Activated naive CD8-positive, alpha-beta T cell treated with anti-CD3 and anti-CD28 coated beads, Interleukin-2, amount 50 U/mL, for 16 hours (primary cell): ENCODE measurements around the gene ACAP3.

ENCODE experiments used
- DNase-seq: peaks from one replicate; pipeline ENCODE4 v3.0.0-alpha.2; 2020; ENCODE audit warnings: low read depth, low spot score

The ACAP3 gene

GRCh38 chr1:1314678-1315335, 7.1 kb upstream of the ACAP3 start:
- no peak for DNase-seq

- no peak for DNase-seq
Measured at GRCh38 chr1:1314237-1314586, 6.5 kb upstream of the ACAP3 start.

GRCh38 chr1:1313500-1314236, 5.9 kb upstream of the ACAP3 start:
- DNase-seq = no peak

GRCh38 chr1:1312450-1313314, 5.0 kb upstream of the ACAP3 start:
- DNase-seq = no peak

GRCh38 chr1:1311107-1312104, 3.7 kb upstream of the ACAP3 start:
- no peak for DNase-seq

GRCh38 chr1:1310476-1311053, 2.8 kb upstream of the ACAP3 start:
- no peak for DNase-seq

- no peak for DNase-seq
Measured at GRCh38 chr1:1310109-1310385, 2.3 kb upstream of the ACAP3 start.

- no peak for DNase-seq
Measured at GRCh38 chr1:1309251-1310108, 1.8 kb upstream of the ACAP3 start.

- DNase-seq = no peak
Measured at GRCh38 chr1:1308756-1309250, 1.1 kb upstream of the ACAP3 start.

- DNase-seq = no peak
Measured at GRCh38 chr1:1307261-1307922, 338 bp downstream of the ACAP3 start.

- no peak for DNase-seq
Measured at GRCh38 chr1:1306661-1307260, 969 bp downstream of the ACAP3 start.

GRCh38 chr1:1306070-1306660, 1.6 kb downstream of the ACAP3 start:
- DNase-seq = no peak

- peak; percentile 59 for DNase-seq
Measured at GRCh38 chr1:1305300-1306069, 2.2 kb downstream of the ACAP3 start.

- no peak for DNase-seq
Measured at GRCh38 chr1:1304331-1305299, 3.1 kb downstream of the ACAP3 start.

GRCh38 chr1:1303736-1304135, 4.0 kb downstream of the ACAP3 start:
- DNase-seq = no peak

GRCh38 chr1:1302951-1303509, 4.7 kb downstream of the ACAP3 start:
- DNase-seq = no peak
